GM06990 (cell line): Measurements from ENCODE around the gene PPRC1.
A peak's percentile ranks its signal among the peaks of the same experiment; 100 is the strongest.
"Not testable (repeated sequence)": the region's sequence is repeated elsewhere in the genome, so short reads cannot be mapped to it uniquely, and the experiment has no call there.

ENCODE experiments used
- DNase-seq: peaks from one replicate; pipeline ENCODE4 v3.0.0-alpha.2; 2011; ENCODE audit not compliant: insufficient read length; ENCODE audit errors: extremely low read depth
- H3K27me3 ChIP-seq: replicated peaks from 2 replicates; pipeline ENCODE4 v1.6.0; 2011; ENCODE audit warnings: low read length; ENCODE audit not compliant: control insufficient read depth, insufficient read depth
- H3K36me3 ChIP-seq: 2 replicates; pipeline ENCODE4 v1.5.1; 2011; ENCODE audit warnings: low read length; ENCODE audit not compliant: control insufficient read depth, insufficient read depth
- H3K4me3 ChIP-seq: replicated peaks from 2 replicates; pipeline ENCODE4 v1.5.1; 2011; ENCODE audit warnings: low read depth, mild to moderate bottlenecking, control low read depth, low read length
- TF ChIP-seq, protein P1 (sequence below): IDR thresholded peaks from 2 replicates; pipeline ENCODE4 v1.5.1; 2011; ENCODE audit warnings: low read length, control low read depth, mild to moderate bottlenecking, inconsistent platforms; ENCODE audit not compliant: insufficient read depth, poor library complexity, severe bottlenecking

The PPRC1 gene

GRCh38 chr10:102185272-102185671 lies 52.4 kb downstream of the PPRC1 start:
- DNase-seq, result no peak
- Histone ChIP-seq H3K27me3 (no peaks in the 10 kb centered on the region), H3K36me3 (no peaks in the 10 kb centered on the region), H3K4me3 (no peak overlapping the region)
- TF ChIP-seq, protein P1, sequence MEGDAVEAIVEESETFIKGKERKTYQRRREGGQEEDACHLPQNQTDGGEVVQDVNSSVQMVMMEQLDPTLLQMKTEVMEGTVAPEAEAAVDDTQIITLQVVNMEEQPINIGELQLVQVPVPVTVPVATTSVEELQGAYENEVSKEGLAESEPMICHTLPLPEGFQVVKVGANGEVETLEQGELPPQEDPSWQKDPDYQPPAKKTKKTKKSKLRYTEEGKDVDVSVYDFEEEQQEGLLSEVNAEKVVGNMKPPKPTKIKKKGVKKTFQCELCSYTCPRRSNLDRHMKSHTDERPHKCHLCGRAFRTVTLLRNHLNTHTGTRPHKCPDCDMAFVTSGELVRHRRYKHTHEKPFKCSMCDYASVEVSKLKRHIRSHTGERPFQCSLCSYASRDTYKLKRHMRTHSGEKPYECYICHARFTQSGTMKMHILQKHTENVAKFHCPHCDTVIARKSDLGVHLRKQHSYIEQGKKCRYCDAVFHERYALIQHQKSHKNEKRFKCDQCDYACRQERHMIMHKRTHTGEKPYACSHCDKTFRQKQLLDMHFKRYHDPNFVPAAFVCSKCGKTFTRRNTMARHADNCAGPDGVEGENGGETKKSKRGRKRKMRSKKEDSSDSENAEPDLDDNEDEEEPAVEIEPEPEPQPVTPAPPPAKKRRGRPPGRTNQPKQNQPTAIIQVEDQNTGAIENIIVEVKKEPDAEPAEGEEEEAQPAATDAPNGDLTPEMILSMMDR, result no peak

DNA sequence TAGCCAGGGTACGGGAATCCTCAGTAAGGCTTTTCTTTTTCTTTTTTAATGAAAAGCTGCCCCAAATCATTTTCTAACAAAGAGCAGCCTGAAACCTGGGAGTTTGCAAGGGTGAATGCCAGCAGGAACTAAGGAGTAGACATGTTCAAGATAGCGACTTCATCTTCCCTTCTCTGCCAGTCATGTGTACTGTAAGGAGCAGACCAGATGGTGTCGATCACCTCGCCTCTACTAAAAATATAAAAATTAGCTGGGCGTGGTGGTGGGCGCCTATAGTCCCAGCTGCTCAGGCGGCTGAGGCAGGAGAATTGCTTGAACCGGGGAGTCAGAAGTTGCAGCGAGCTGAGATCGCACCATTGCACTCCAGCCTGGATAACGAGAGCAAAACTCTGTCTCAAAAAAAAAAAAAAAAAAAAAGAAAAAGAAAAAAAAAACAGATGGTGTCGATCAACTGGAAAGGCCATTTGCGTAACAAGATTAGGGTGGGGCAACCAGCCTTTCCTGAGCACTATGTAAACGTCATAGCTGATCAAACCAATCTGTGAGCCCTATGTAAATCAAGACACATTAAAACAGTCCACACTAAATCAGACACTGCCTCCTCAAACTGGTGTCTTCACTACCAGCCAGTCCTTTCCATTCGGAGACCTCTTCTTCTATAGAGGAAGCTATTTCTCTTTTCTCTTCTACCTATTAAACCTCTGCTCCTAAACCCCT lies 53.1 kb downstream of the PPRC1 start:
- H3K36me3 ChIP-seq, result no peaks in the 10 kb centered on the region
- DNase-seq, result no peak
- no peaks in the 10 kb centered on the region for H3K27me3 ChIP-seq
- H3K4me3 ChIP-seq, result no peak overlapping the region
- TF ChIP-seq, protein P1, result no peak

- Histone ChIP-seq H3K4me3 (no peak overlapping the region), H3K27me3 (no peaks in the 10 kb centered on the region), H3K36me3 (no peaks in the 10 kb centered on the region)
- DNase-seq, result no peak
- TF ChIP-seq, protein P1, result no peak
These were observed 55.6 kb downstream of the PPRC1 start for GRCh38 chr10:102188298-102188940.

DNA sequence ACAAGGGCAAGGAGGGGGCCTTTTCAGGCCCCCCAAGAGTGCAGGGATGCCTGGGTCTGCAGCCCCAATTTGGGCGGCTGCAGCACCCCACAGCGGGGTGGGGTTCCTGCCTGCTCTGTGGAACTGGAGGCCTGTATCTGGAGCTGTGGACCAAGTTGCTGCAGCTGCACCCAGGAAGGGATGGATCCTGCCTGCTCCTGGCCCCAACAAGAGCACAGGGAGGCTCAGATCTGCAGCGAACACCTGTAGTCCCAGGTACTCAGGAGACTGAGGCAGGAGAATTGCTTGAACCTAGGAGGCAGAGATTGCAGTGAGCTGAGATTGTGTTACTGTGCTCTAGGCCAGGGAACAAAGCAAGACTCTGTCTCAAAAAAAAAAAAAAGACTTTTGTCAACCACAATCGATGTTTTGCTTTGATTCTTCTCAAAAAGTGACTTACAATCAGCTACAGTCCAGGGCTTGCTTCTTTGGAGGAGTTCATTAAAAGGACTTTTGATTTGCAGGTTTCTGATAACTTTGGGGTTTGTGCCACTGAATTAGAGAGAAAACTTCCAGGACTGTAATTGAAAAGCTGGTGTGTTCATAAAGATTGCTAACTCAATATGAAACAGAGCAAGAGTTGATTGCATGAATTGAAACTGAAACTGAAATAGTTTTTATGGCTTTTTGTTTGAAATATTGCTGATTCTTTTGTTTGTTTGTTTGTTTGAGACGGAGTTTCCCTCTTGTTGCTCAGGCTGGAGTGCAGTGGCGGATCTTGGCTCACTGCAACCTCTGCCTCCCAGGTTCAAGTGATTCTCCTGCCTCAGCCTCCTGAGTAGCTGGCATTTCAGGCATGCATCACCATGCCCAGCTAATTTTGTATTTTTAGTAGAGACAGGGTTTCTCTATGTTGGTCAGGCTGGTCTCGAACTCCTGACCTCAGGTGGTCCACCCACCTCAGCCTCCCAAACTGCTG lies 56.4 kb downstream of the PPRC1 start:
- not testable (repeated sequence) for H3K4me3 ChIP-seq, H3K27me3 ChIP-seq, H3K36me3 ChIP-seq
- DNase-seq, result peak; percentile 33

DNA sequence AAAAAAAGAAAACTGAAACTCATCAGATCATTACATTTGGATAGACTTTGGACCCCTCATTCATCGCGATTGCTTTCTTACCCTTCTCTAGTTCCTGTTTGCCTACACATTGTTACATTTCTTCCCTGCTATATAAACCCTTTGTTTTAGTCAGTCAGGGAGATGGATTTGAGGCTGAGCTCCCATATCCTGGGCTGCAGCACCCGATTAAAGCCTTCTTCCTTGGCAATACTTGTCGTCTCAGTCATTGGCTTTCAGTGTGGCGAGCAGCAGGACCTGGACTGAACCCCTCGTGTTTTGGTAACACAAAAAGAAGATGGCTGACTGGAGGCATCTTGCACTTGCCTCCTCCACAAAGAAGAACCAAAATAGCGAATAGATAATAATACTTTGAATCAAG lies 59.1 kb downstream of the PPRC1 start:
- TF ChIP-seq, protein P1, result no peak
- no peak for DNase-seq

More for the DNA sequence above, 59.1 kb downstream of the PPRC1 start:
- Histone ChIP-seq H3K36me3 (no peaks in the 10 kb centered on the region), H3K4me3 (no peak overlapping the region), H3K27me3 (no peaks in the 10 kb centered on the region)
